Right ventricle myocardium inferior (tissue), 1 donor: Measurements from ENCODE around the gene ANKK1. TPM values are rescaled to one million over a fixed set of nuclear protein-coding genes. Genes with fewer than 3 reads are reported as not detected.

Source experiments
- ATAC-seq: fragments of 200-7000 bp; cut with Tn5 transposase; one replicate; pipeline ENCODE4 v1.9.1; 2020; ENCODE audit warnings: mild to moderate bottlenecking, moderate library complexity
- DNase-seq: peaks from one replicate; pipeline ENCODE4 v3.0.0; 2021; ENCODE audit errors: missing footprints
- intact Hi-C: fragments of 100-400 bp; cut with DNase I; formaldehyde crosslinking; loops from one replicate; pipeline ENCODE4 v1.11.0; 2022
- long read RNA-seq: library from polyadenylated mRNA; unstranded; transcript quantifications from one replicate; pipeline ENCODE4 v2.0.0, GENCODE V29; 2021
- total RNA-seq: library from RNA; stranded (reverse); fragmentation: NEBNext Ultra II Directional; extraction: Animal tissue kit (Norgen Biotek cat#: 25700); gene quantifications from one replicate; pipeline ENCODE4 v1.2.1, GENCODE V29; 2021
- donor health status: DM: no; HTN: yes; CAD: no; lungs with severe emphysema.

Gene ANKK1
- total RNA-seq: not detected
- long read RNA-seq: 0 reads

GRCh38 chr11:113387605-113388211 is at the start of gene ANKK1:
TSS of gene ANKK1 (plus strand) at chr11:113387779. CDS start at chr11:113387885, 106 bp downstream.
- intact Hi-C loops: no loop called here
- ATAC-seq: no peak
- DNase-seq: no peak

- DNase-seq: no peak
- ATAC-seq: no peak
- intact Hi-C loops: no loop called here
Measured at GRCh38 chr11:113338730-113339129, 48.8 kb upstream of the ANKK1 start.

GRCh38 chr11:113339929-113340589 is 47.5 kb upstream of the ANKK1 start:
- ATAC-seq (no peak), DNase-seq (no peak)
- intact Hi-C loops: no loop called here

- intact Hi-C loops: no loop called here
- ATAC-seq: no peak
- no peak for DNase-seq
Measured at GRCh38 chr11:113341388-113342165, 46.0 kb upstream of the ANKK1 start.

- DNase-seq (no peak), ATAC-seq (no peak)
- intact Hi-C loops: no loop called here
Measured at GRCh38 chr11:113345978-113346377, 41.6 kb upstream of the ANKK1 start.

GRCh38 chr11:113349528-113349927 is 38.1 kb upstream of the ANKK1 start:
- ATAC-seq (no peak), DNase-seq (no peak)
- intact Hi-C loops: no loop called here

GRCh38 chr11:113350336-113351067 is 37.1 kb upstream of the ANKK1 start:
- ATAC-seq (no peak), DNase-seq (no peak)
- intact Hi-C loops: no loop called here

GRCh38 chr11:113351068-113351450 is 36.5 kb upstream of the ANKK1 start:
- intact Hi-C loops: no loop called here
- no peak for ATAC-seq

GRCh38 chr11:113351480-113351879 is 36.1 kb upstream of the ANKK1 start:
- DNase-seq (no peak), ATAC-seq (no peak)
- intact Hi-C loops: no loop called here

More at GRCh38 chr11:113351068-113351450, 36.5 kb upstream of the ANKK1 start:
- DNase-seq: no peak

- intact Hi-C loops: no loop called here
- DNase-seq: no peak
- no peak for ATAC-seq
Measured at GRCh38 chr11:113356203-113356602, 31.4 kb upstream of the ANKK1 start.

GRCh38 chr11:113363406-113363805 is 24.2 kb upstream of the ANKK1 start:
- DNase-seq (no peak), ATAC-seq (no peak)
- intact Hi-C loops: no loop called here

GRCh38 chr11:113363996-113364641 is 23.5 kb upstream of the ANKK1 start:
- intact Hi-C loops: no loop called here
- ATAC-seq (no peak), DNase-seq (no peak)

- DNase-seq (no peak), ATAC-seq (no peak)
- intact Hi-C loops: no loop called here
Measured at GRCh38 chr11:113365895-113366294, 21.7 kb upstream of the ANKK1 start.

GRCh38 chr11:113369411-113369810 is 18.2 kb upstream of the ANKK1 start:
- intact Hi-C loops: no loop called here
- ATAC-seq: no peak
- no peak for DNase-seq

- intact Hi-C loops: loop anchor here (10.0 kb wide), 1 partner anchor 164 kb away; no protein-coding TSS in a partner anchor
- ATAC-seq (no peak), DNase-seq (no peak)
Measured at GRCh38 chr11:113370634-113371033, 16.9 kb upstream of the ANKK1 start.

- no peak for ATAC-seq
- DNase-seq: no peak
- intact Hi-C loops: loop anchor here (10.0 kb wide), 1 partner anchor 162 kb away; no protein-coding TSS in a partner anchor
Measured at GRCh38 chr11:113372309-113372708, 15.3 kb upstream of the ANKK1 start.

GRCh38 chr11:113373306-113373705 is 14.3 kb upstream of the ANKK1 start:
- intact Hi-C loops: loop anchor here (10.0 kb wide), 1 partner anchor 161 kb away; no protein-coding TSS in a partner anchor
- DNase-seq: no peak
- no peak for ATAC-seq

- ATAC-seq: no peak
- DNase-seq: no peak
- intact Hi-C loops: loop anchor here (10.0 kb wide), 1 partner anchor 161 kb away; no protein-coding TSS in a partner anchor
Measured at GRCh38 chr11:113373981-113374560, 13.5 kb upstream of the ANKK1 start.
